Neural cell (in vitro differentiated cells): ENCODE measurements around the gene APBA2. TPM values are rescaled to one million over a fixed set of nuclear protein-coding genes. Genes with fewer than 3 reads are reported as not detected.

Experiments
- H2AFZ ChIP-seq: fragments of 200-600, 300-800 bp; sonication (generic), shearing (Covaris generic); 2 replicates; pipeline ENCODE4 v1.6.0; 2014; ENCODE audit warnings: low read depth, mild to moderate bottlenecking, antibody characterized with exemption, low read length, moderate library complexity
- H3F3A ChIP-seq: fragments of 200-600 bp; shearing (Covaris generic); 2 replicates; pipeline ENCODE4 v1.6.1; 2016; ENCODE audit warnings: mild to moderate bottlenecking, moderate library complexity, mixed read lengths, antibody characterized with exemption, low read length; ENCODE audit not compliant: insufficient read depth, poor library complexity, severe bottlenecking
- H3K27ac ChIP-seq: fragments of 200-600, 300-800 bp; sonication (generic), shearing (Covaris generic); 2 replicates; pipeline ENCODE4 v1.5.1; 2014; ENCODE audit warnings: mild to moderate bottlenecking, low read length, moderate library complexity
- H3K27me3 ChIP-seq: fragments of 300-800, 200-600 bp; sonication (generic), shearing (Covaris generic); 2 replicates; pipeline ENCODE4 v1.6.0; 2014; ENCODE audit warnings: mild to moderate bottlenecking, low read depth, low read length, moderate library complexity; ENCODE audit not compliant: insufficient read depth
- H3K36me3 ChIP-seq: fragments of 300-800, 200-600 bp; sonication (generic), shearing (Covaris generic); 2 replicates; pipeline ENCODE4 v1.5.1; 2014; ENCODE audit warnings: mild to moderate bottlenecking, antibody characterized with exemption, low read length, moderate library complexity; ENCODE audit not compliant: insufficient read depth
- H3K4me2 ChIP-seq: fragments of 300-800, 200-600 bp; sonication (generic), shearing (Covaris generic); 2 replicates; pipeline ENCODE4 v1.6.0; 2014; ENCODE audit warnings: mild to moderate bottlenecking, low read length
- H3K4me3 ChIP-seq: fragments of 300-800, 200-600 bp; sonication (generic), shearing (Covaris generic); 2 replicates; pipeline ENCODE4 v1.5.1; 2014; ENCODE audit warnings: mild to moderate bottlenecking, low read length, moderate library complexity
- H3K79me2 ChIP-seq: fragments of 200-600 bp; shearing (Covaris generic); replicated peaks from 2 replicates; pipeline ENCODE4 v1.6.0; 2014; ENCODE audit warnings: mild to moderate bottlenecking, low read length, moderate library complexity; ENCODE audit not compliant: insufficient read depth
- H3K9ac ChIP-seq: fragments of 300-800, 200-600 bp; sonication (generic), shearing (Covaris generic); 2 replicates; pipeline ENCODE4 v1.6.1; 2016; ENCODE audit warnings: mild to moderate bottlenecking, low read length, mixed read lengths
- H3K9me2 ChIP-seq: fragments of 200-600 bp; shearing (Covaris generic); 2 replicates; pipeline ENCODE4 v1.6.1; 2016; ENCODE audit warnings: mild to moderate bottlenecking, low read length, mixed read lengths; ENCODE audit not compliant: insufficient read depth
- H3K9me3 ChIP-seq: fragments of 200-600, 300-800 bp; sonication (generic), shearing (Covaris generic); 2 replicates; pipeline ENCODE4 v1.6.1; 2016; ENCODE audit warnings: mild to moderate bottlenecking, mixed run types, low read length, moderate library complexity, mixed read lengths
- H4K20me1 ChIP-seq: fragments of 200-600 bp; shearing (Covaris generic); 2 replicates; pipeline ENCODE4 v1.6.1; 2016; ENCODE audit warnings: mild to moderate bottlenecking, mixed run types; ENCODE audit not compliant: insufficient read depth
- EP300 ChIP-seq: fragments of 450-650 bp; conservative IDR thresholded peaks from 2 replicates; pipeline ENCODE4 v1.6.1; 2014; ENCODE audit warnings: antibody characterized with exemption, mild to moderate bottlenecking, moderate library complexity; ENCODE audit not compliant: poor library complexity, severe bottlenecking
- EZH2 ChIP-seq: fragments of 200-600, 300-800 bp; shearing (Covaris generic), sonication (generic); IDR thresholded peaks from 2 replicates; pipeline ENCODE4 v1.6.1; 2014; ENCODE audit warnings: antibody characterized with exemption, low read length, borderline replicate concordance, mild to moderate bottlenecking; ENCODE audit not compliant: insufficient read depth, poor library complexity, severe bottlenecking
- MXI1 ChIP-seq: fragments of 450-650 bp; conservative IDR thresholded peaks from 2 replicates; pipeline ENCODE4 v1.6.1; 2014; ENCODE audit warnings: antibody characterized with exemption, mild to moderate bottlenecking; ENCODE audit not compliant: poor library complexity, severe bottlenecking
- POLR2AphosphoS5 ChIP-seq: IDR thresholded peaks from 2 replicates; pipeline ENCODE4 v1.6.1; 2012
- RAD21 ChIP-seq: fragments of 450-650 bp; conservative IDR thresholded peaks from 2 replicates; pipeline ENCODE4 v1.6.1; 2014; ENCODE audit warnings: antibody characterized with exemption, mild to moderate bottlenecking, moderate library complexity
- SMC3 ChIP-seq: fragments of 450-650 bp; conservative IDR thresholded peaks from 2 replicates; pipeline ENCODE4 v1.6.1; 2014; ENCODE audit warnings: antibody characterized with exemption, mild to moderate bottlenecking, moderate library complexity; ENCODE audit not compliant: poor library complexity
- TAF1 ChIP-seq: IDR thresholded peaks from 2 replicates; pipeline ENCODE4 v1.6.1; 2012; ENCODE audit warnings: low read depth
- polyA plus RNA-seq: library from polyadenylated mRNA; depleted of rRNA; stranded (reverse); fragments of >200 nt; gene quantifications from 2 replicates; pipeline ENCODE4 v1.2.3, GENCODE V29; 2014
- TF ChIP-seq, protein P1 (sequence below): fragments of 450-650 bp; IDR thresholded peaks from 2 replicates; pipeline ENCODE4 v1.5.1; 2014; ENCODE audit warnings: antibody characterized with exemption, mild to moderate bottlenecking, moderate library complexity; ENCODE audit not compliant: poor library complexity, severe bottlenecking
- TF ChIP-seq, protein P2 (sequence below): IDR thresholded peaks from 2 replicates; pipeline ENCODE4 v1.6.1; 2012; ENCODE audit warnings: borderline replicate concordance

The APBA2 gene
- polyA plus RNA-seq, 1 donor from 2014 or later: 134 TPM

DNA sequence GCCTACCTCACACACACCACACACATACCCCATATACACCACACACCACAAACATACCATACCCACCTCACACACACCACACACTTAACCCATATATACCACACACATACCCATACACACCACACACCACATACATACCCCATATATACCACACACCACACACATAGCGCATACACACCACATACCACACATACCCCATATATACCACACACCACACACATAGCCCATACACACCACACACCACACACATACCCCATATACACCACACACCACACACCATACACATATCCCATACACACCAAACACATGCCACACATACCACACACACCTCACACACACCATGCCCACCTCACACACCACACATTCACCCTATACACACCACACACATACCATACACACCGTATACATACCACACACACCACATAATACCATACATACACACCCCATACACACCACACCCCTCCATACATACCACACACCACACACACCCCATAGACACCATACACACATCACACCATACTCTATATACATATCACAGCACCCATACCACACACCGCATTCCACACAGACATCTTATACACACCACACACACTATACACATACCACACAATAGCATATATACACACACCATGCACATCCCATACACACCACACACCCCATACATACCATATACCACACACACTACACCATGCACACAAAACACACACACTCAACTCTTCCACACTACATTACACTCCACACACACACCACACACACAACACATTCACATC is 29.5 kb downstream of the APBA2 start:
- H3K9me3 ChIP-seq: no peaks in the 10 kb centered on the region
- H3K27ac ChIP-seq: no peak overlapping the region
- peaks cover 9% of the 10 kb centered on the region for H3K79me2 ChIP-seq
- H3K36me3 ChIP-seq: no peaks in the 10 kb centered on the region
- no peaks in the 10 kb centered on the region for H4K20me1 ChIP-seq
- no peak overlapping the region for H3K9ac ChIP-seq
- H3K27me3 ChIP-seq: no peaks in the 10 kb centered on the region
- no peak overlapping the region for H2AFZ ChIP-seq
- TF ChIP-seq TAF1: no peak
- TF ChIP-seq SMC3: no peak
- TF ChIP-seq, protein P1, sequence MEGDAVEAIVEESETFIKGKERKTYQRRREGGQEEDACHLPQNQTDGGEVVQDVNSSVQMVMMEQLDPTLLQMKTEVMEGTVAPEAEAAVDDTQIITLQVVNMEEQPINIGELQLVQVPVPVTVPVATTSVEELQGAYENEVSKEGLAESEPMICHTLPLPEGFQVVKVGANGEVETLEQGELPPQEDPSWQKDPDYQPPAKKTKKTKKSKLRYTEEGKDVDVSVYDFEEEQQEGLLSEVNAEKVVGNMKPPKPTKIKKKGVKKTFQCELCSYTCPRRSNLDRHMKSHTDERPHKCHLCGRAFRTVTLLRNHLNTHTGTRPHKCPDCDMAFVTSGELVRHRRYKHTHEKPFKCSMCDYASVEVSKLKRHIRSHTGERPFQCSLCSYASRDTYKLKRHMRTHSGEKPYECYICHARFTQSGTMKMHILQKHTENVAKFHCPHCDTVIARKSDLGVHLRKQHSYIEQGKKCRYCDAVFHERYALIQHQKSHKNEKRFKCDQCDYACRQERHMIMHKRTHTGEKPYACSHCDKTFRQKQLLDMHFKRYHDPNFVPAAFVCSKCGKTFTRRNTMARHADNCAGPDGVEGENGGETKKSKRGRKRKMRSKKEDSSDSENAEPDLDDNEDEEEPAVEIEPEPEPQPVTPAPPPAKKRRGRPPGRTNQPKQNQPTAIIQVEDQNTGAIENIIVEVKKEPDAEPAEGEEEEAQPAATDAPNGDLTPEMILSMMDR: no peak
- no peak for TF ChIP-seq MXI1
- no peak for TF ChIP-seq EZH2
- no peak for TF ChIP-seq RAD21
- TF ChIP-seq, protein P2, sequence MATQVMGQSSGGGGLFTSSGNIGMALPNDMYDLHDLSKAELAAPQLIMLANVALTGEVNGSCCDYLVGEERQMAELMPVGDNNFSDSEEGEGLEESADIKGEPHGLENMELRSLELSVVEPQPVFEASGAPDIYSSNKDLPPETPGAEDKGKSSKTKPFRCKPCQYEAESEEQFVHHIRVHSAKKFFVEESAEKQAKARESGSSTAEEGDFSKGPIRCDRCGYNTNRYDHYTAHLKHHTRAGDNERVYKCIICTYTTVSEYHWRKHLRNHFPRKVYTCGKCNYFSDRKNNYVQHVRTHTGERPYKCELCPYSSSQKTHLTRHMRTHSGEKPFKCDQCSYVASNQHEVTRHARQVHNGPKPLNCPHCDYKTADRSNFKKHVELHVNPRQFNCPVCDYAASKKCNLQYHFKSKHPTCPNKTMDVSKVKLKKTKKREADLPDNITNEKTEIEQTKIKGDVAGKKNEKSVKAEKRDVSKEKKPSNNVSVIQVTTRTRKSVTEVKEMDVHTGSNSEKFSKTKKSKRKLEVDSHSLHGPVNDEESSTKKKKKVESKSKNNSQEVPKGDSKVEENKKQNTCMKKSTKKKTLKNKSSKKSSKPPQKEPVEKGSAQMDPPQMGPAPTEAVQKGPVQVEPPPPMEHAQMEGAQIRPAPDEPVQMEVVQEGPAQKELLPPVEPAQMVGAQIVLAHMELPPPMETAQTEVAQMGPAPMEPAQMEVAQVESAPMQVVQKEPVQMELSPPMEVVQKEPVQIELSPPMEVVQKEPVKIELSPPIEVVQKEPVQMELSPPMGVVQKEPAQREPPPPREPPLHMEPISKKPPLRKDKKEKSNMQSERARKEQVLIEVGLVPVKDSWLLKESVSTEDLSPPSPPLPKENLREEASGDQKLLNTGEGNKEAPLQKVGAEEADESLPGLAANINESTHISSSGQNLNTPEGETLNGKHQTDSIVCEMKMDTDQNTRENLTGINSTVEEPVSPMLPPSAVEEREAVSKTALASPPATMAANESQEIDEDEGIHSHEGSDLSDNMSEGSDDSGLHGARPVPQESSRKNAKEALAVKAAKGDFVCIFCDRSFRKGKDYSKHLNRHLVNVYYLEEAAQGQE: no peak
- no peak for TF ChIP-seq EP300
- no peak for TF ChIP-seq POLR2AphosphoS5
- H3K4me2 ChIP-seq: no peak overlapping the region
- H3F3A ChIP-seq: no peaks in the 10 kb centered on the region
- no peaks in the 10 kb centered on the region for H3K9me2 ChIP-seq
- no peak overlapping the region for H3K4me3 ChIP-seq

DNA sequence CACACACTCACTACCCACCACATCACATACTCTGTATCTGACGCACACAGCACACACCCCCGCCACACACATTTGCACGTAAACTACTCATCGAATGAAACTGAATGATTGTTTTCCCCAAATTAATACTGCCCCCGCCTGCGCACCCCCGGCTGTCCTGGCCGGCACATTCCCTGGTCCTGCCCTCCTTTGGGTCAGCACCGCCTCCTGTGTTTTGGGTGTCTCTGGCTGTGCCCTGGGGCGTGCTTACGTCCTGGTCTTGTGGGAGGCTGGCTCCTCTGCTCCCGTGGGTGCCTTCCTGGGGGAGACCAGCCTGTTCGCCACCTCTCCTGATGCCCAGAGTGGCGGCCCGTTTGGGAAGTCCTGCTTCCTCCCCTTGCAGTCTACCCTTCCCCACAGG is 30.2 kb downstream of the APBA2 start:
- no peaks in the 10 kb centered on the region for H4K20me1 ChIP-seq
- no peaks in the 10 kb centered on the region for H3K9me2 ChIP-seq
- peaks cover 7% of the 10 kb centered on the region for H3K79me2 ChIP-seq
- H3K4me3 ChIP-seq: no peak overlapping the region
- H3K4me2 ChIP-seq: no peak overlapping the region
- TF ChIP-seq, protein P1: no peak
- no peak for TF ChIP-seq RAD21
- TF ChIP-seq POLR2AphosphoS5: no peak
- TF ChIP-seq EZH2: no peak
- TF ChIP-seq EP300: no peak
- TF ChIP-seq TAF1: no peak
- no peak for TF ChIP-seq MXI1
- TF ChIP-seq, protein P2: no peak
- no peak for TF ChIP-seq SMC3
- no peaks in the 10 kb centered on the region for H3K9me3 ChIP-seq
- H3K36me3 ChIP-seq: no peaks in the 10 kb centered on the region
- H3K27ac ChIP-seq: no peak overlapping the region
- no peak overlapping the region for H2AFZ ChIP-seq
- no peaks in the 10 kb centered on the region for H3K27me3 ChIP-seq
- no peak overlapping the region for H3K9ac ChIP-seq
- no peaks in the 10 kb centered on the region for H3F3A ChIP-seq
